Ishikawa (cell line): ENCODE results near the gene ACAD9.

Experiments
- CEBPB ChIP-seq: IDR thresholded peaks from 2 replicates; pipeline ENCODE4 v1.6.1; 2012
- CREB1 ChIP-seq: IDR thresholded peaks from 2 replicates; pipeline ENCODE4 v1.6.1; 2012; ENCODE audit warnings: low read depth
- EGR1 ChIP-seq: IDR thresholded peaks from 2 replicates; pipeline ENCODE4 v1.6.1; 2012
- EP300 ChIP-seq: IDR thresholded peaks from 2 replicates; pipeline ENCODE4 v1.6.1; 2012; ENCODE audit warnings: borderline replicate concordance
- FOXM1 ChIP-seq: IDR thresholded peaks from 2 replicates; pipeline ENCODE4 v1.6.1; 2012; ENCODE audit warnings: low read depth, borderline replicate concordance
- NFIC ChIP-seq: IDR thresholded peaks from 2 replicates; pipeline ENCODE4 v1.6.1; 2012
- RAD21 ChIP-seq: IDR thresholded peaks from 2 replicates; pipeline ENCODE4 v1.6.1; 2012; ENCODE audit warnings: low read depth
- TAF1 ChIP-seq: IDR thresholded peaks from 2 replicates; pipeline ENCODE4 v1.6.1; 2012; ENCODE audit warnings: low read depth, mild to moderate bottlenecking
- TCF12 ChIP-seq: IDR thresholded peaks from 2 replicates; pipeline ENCODE4 v1.6.1; 2012; ENCODE audit warnings: low read depth
- TEAD4 ChIP-seq: IDR thresholded peaks from 2 replicates; pipeline ENCODE4 v1.6.1; 2012
- YY1 ChIP-seq: IDR thresholded peaks from 2 replicates; pipeline ENCODE4 v1.6.1; 2012; ENCODE audit warnings: low read depth
- ZBTB7A ChIP-seq: IDR thresholded peaks from 2 replicates; pipeline ENCODE4 v1.6.1; 2012; ENCODE audit warnings: low read depth
- TF ChIP-seq, protein P1 (sequence below): IDR thresholded peaks from 2 replicates; pipeline ENCODE4 v1.6.1; 2012
- TF ChIP-seq, protein P2 (sequence below): IDR thresholded peaks from 2 replicates; pipeline ENCODE4 v1.6.1; 2012; ENCODE audit warnings: low read depth, mild to moderate bottlenecking
- TF ChIP-seq, protein P3 (sequence below): IDR thresholded peaks from 2 replicates; pipeline ENCODE4 v1.6.1; 2012

The ACAD9 gene

GRCh38 chr3:128853826-128854225 is 25.6 kb upstream of the ACAD9 start:
- no peak for TF ChIP-seq EP300
- TF ChIP-seq, protein P1, sequence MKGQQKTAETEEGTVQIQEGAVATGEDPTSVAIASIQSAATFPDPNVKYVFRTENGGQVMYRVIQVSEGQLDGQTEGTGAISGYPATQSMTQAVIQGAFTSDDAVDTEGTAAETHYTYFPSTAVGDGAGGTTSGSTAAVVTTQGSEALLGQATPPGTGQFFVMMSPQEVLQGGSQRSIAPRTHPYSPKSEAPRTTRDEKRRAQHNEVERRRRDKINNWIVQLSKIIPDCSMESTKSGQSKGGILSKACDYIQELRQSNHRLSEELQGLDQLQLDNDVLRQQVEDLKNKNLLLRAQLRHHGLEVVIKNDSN = no peak
- no peak for TF ChIP-seq EGR1
- no peak for TF ChIP-seq TCF12
- TF ChIP-seq FOXM1 = no peak
- TF ChIP-seq CREB1 = no peak
- TF ChIP-seq YY1 = no peak
- TF ChIP-seq RAD21 = no peak
- TF ChIP-seq TAF1 = no peak
- TF ChIP-seq, protein P2, sequence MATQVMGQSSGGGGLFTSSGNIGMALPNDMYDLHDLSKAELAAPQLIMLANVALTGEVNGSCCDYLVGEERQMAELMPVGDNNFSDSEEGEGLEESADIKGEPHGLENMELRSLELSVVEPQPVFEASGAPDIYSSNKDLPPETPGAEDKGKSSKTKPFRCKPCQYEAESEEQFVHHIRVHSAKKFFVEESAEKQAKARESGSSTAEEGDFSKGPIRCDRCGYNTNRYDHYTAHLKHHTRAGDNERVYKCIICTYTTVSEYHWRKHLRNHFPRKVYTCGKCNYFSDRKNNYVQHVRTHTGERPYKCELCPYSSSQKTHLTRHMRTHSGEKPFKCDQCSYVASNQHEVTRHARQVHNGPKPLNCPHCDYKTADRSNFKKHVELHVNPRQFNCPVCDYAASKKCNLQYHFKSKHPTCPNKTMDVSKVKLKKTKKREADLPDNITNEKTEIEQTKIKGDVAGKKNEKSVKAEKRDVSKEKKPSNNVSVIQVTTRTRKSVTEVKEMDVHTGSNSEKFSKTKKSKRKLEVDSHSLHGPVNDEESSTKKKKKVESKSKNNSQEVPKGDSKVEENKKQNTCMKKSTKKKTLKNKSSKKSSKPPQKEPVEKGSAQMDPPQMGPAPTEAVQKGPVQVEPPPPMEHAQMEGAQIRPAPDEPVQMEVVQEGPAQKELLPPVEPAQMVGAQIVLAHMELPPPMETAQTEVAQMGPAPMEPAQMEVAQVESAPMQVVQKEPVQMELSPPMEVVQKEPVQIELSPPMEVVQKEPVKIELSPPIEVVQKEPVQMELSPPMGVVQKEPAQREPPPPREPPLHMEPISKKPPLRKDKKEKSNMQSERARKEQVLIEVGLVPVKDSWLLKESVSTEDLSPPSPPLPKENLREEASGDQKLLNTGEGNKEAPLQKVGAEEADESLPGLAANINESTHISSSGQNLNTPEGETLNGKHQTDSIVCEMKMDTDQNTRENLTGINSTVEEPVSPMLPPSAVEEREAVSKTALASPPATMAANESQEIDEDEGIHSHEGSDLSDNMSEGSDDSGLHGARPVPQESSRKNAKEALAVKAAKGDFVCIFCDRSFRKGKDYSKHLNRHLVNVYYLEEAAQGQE = no peak
- TF ChIP-seq TEAD4 = no peak
- no peak for TF ChIP-seq CEBPB
- no peak for TF ChIP-seq NFIC
- TF ChIP-seq, protein P3, sequence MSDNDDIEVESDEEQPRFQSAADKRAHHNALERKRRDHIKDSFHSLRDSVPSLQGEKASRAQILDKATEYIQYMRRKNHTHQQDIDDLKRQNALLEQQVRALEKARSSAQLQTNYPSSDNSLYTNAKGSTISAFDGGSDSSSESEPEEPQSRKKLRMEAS = no peak
- TF ChIP-seq ZBTB7A = no peak

GRCh38 chr3:128854475-128854874 is 24.9 kb upstream of the ACAD9 start:
- no peak for TF ChIP-seq EP300
- TF ChIP-seq, protein P3 = no peak

GRCh38 chr3:128855569-128855968 is 23.9 kb upstream of the ACAD9 start:
- TF ChIP-seq CEBPB (no peak), TCF12 (no peak), TAF1 (no peak), TEAD4 (no peak), YY1 (no peak), RAD21 (no peak), EP300 (no peak), CREB1 (no peak), ZBTB7A (no peak), EGR1 (no peak), NFIC (no peak), FOXM1 (no peak)
- TF ChIP-seq, protein P3 = no peak
- TF ChIP-seq, protein P2 = no peak
- TF ChIP-seq, protein P1 = no peak

- TF ChIP-seq RAD21 (no peak), NFIC (no peak), TAF1 (no peak), ZBTB7A (no peak), TCF12 (no peak), EGR1 (no peak), CREB1 (no peak), EP300 (no peak), CEBPB (no peak), FOXM1 (no peak), YY1 (no peak), TEAD4 (no peak)
- TF ChIP-seq, protein P1 = no peak
- TF ChIP-seq, protein P2 = no peak
- TF ChIP-seq, protein P3 = no peak
Observed at GRCh38 chr3:128858167-128858566, 21.3 kb upstream of the ACAD9 start.
